Measurements from ENCODE around the gene IVNS1ABP.
"Not testable (repeated sequence)": the region's sequence is repeated elsewhere in the genome, so short reads cannot be mapped to it uniquely, and the experiment has no call there.

The IVNS1ABP gene

GRCh38 chr1:185262151-185262550, 54.9 kb downstream of the IVNS1ABP start:
- no peak for DNase-seq (ENCODE audit: low read depth, low spot score)
- ChIA-PET POLR2A (no interaction called here), CTCF (no interaction called here)

GRCh38 chr1:185260611-185261010, 56.4 kb downstream of the IVNS1ABP start:
- no peak for TF ChIP-seq CTCF (IDR thresholded peaks at IDR 0.05; ENCODE audit: insufficient read depth, low read length, missing control alignments)
- ChIA-PET POLR2A (no interaction called here), CTCF (no interaction called here)

More at GRCh38 chr1:185262151-185262550, 54.9 kb downstream of the IVNS1ABP start:
- no peak for TF ChIP-seq CTCF (IDR thresholded peaks at IDR 0.05; ENCODE audit: insufficient read depth, low read length, missing control alignments)
- H3K4me3 ChIP-seq (ENCODE audit: low read depth, low read length), result no peak overlapping the region

GRCh38 chr1:185258676-185259075, 58.4 kb downstream of the IVNS1ABP start:
- POLR2A ChIA-PET, result no interaction called here

More at GRCh38 chr1:185260611-185261010, 56.4 kb downstream of the IVNS1ABP start:
- no peak for DNase-seq (ENCODE audit: low read depth, low spot score)
- no peak overlapping the region for H3K4me3 ChIP-seq (ENCODE audit: low read depth, low read length)

GRCh38 chr1:185257950-185258208, 59.2 kb downstream of the IVNS1ABP start:
- DNase-seq (ENCODE audit: low read depth, low spot score), result no peak
- no peak for TF ChIP-seq CTCF (IDR thresholded peaks at IDR 0.05; ENCODE audit: insufficient read depth, low read length, missing control alignments)
- ChIA-PET POLR2A (no interaction called here), CTCF (no interaction called here)
- H3K4me3 ChIP-seq (ENCODE audit: low read depth, low read length), result no peak overlapping the region

More at GRCh38 chr1:185258676-185259075, 58.4 kb downstream of the IVNS1ABP start:
- no peak for TF ChIP-seq CTCF (IDR thresholded peaks at IDR 0.05; ENCODE audit: insufficient read depth, low read length, missing control alignments)
- no peak for DNase-seq (ENCODE audit: low read depth, low spot score)
- CTCF ChIA-PET, result no interaction called here
- H3K4me3 ChIP-seq (ENCODE audit: low read depth, low read length), result no peak overlapping the region

GRCh38 chr1:185257116-185257949, 59.7 kb downstream of the IVNS1ABP start:
- DNase-seq (ENCODE audit: low read depth, low spot score); POLR2A ChIA-PET; H3K4me3 ChIP-seq (ENCODE audit: low read depth, low read length); CTCF ChIA-PET: not testable (repeated sequence)

GRCh38 chr1:185255595-185255994, 61.4 kb downstream of the IVNS1ABP start:
- H3K4me3 ChIP-seq (ENCODE audit: low read depth, low read length); POLR2A ChIA-PET; DNase-seq (ENCODE audit: low read depth, low spot score); CTCF ChIA-PET: not testable (repeated sequence)

- H3K4me3 ChIP-seq (ENCODE audit: low read depth, low read length); CTCF ChIA-PET; DNase-seq (ENCODE audit: low read depth, low spot score); POLR2A ChIA-PET: not testable (repeated sequence)
These were observed 64.6 kb downstream of the IVNS1ABP start for GRCh38 chr1:185252404-185252803.

- H3K4me3 ChIP-seq (ENCODE audit: low read depth, low read length); POLR2A ChIA-PET; DNase-seq (ENCODE audit: low read depth, low spot score); CTCF ChIA-PET: not testable (repeated sequence)
These were observed 65.1 kb downstream of the IVNS1ABP start for GRCh38 chr1:185251928-185252327.
